Karpas-422 (cell line): ENCODE measurements around the gene BMI1. TPM values are rescaled to one million over a fixed set of nuclear protein-coding genes. Genes with fewer than 3 reads are reported as not detected.

Experiments used
- DNase-seq: peaks from one replicate; pipeline ENCODE4 v3.0.0-alpha.2; 2015
- H2AFZ ChIP-seq: fragments of 200-600 bp; sonication (generic); 2 replicates; pipeline ENCODE4 v1.6.1; 2014; ENCODE audit warnings: antibody characterized with exemption, low read length, mixed read lengths
- H3K27ac ChIP-seq: fragments of 200-600 bp; sonication (generic); 2 replicates; pipeline ENCODE4 v1.5.1; 2014; ENCODE audit warnings: mild to moderate bottlenecking, low read length, moderate library complexity
- H3K27me3 ChIP-seq: fragments of 200-600 bp; sonication (generic); 2 replicates; pipeline ENCODE4 v1.6.1; 2014; ENCODE audit warnings: low read length, mixed read lengths
- H3K36me3 ChIP-seq: fragments of 200-600 bp; sonication (generic); 2 replicates; pipeline ENCODE4 v1.6.1; 2014; ENCODE audit warnings: low read length, mixed read lengths; ENCODE audit not compliant: insufficient read depth
- H3K4me1 ChIP-seq: fragments of 200-600 bp; sonication (generic); 2 replicates; pipeline ENCODE4 v1.6.1; 2014; ENCODE audit warnings: mild to moderate bottlenecking, low read length, mixed read lengths
- H3K4me2 ChIP-seq: fragments of 200-600 bp; sonication (generic); 2 replicates; pipeline ENCODE4 v1.6.1; 2014; ENCODE audit warnings: low read length, low read depth, mild to moderate bottlenecking; ENCODE audit not compliant: poor library complexity, severe bottlenecking
- H3K4me3 ChIP-seq: fragments of 200-600 bp; sonication (generic); 2 replicates; pipeline ENCODE4 v1.5.1; 2014; ENCODE audit warnings: mild to moderate bottlenecking, antibody characterized with exemption, low read length, mixed read lengths
- H3K79me2 ChIP-seq: fragments of 200-600 bp; sonication (generic); 2 replicates; pipeline ENCODE4 v1.6.1; 2014; ENCODE audit warnings: mild to moderate bottlenecking, low read length, mixed read lengths
- H3K9ac ChIP-seq: fragments of 200-600 bp; sonication (generic); 2 replicates; pipeline ENCODE4 v1.6.0; 2014; ENCODE audit warnings: low read length
- H3K9me2 ChIP-seq: fragments of 200-600 bp; sonication (generic), shearing (Covaris generic); replicated peaks from 2 replicates; pipeline ENCODE4 v1.6.0; 2014; ENCODE audit warnings: mild to moderate bottlenecking, low read length, moderate library complexity; ENCODE audit not compliant: insufficient read depth
- H3K9me3 ChIP-seq: fragments of 300-700, 200-600 bp; sonication (generic); 2 replicates; pipeline ENCODE4 v1.6.1; 2014; ENCODE audit warnings: low read length, mixed read lengths
- H4K20me1 ChIP-seq: fragments of 200-600 bp; sonication (generic); 2 replicates; pipeline ENCODE4 v1.6.1; 2014; ENCODE audit warnings: mild to moderate bottlenecking, antibody characterized with exemption, low read length, low read depth; ENCODE audit not compliant: insufficient read depth
- total RNA-seq: library from RNA; depleted of rRNA; stranded (reverse); fragments of >200 nt; shearing (Covaris generic); gene quantifications from 2 replicates; pipeline ENCODE4 v1.2.3, GENCODE V29; 2014; ENCODE audit warnings: low replicate concordance; rRNA removed

The BMI1 gene
- total RNA-seq, result 13.8 and 30.4 TPM in 2 replicates

DNA sequence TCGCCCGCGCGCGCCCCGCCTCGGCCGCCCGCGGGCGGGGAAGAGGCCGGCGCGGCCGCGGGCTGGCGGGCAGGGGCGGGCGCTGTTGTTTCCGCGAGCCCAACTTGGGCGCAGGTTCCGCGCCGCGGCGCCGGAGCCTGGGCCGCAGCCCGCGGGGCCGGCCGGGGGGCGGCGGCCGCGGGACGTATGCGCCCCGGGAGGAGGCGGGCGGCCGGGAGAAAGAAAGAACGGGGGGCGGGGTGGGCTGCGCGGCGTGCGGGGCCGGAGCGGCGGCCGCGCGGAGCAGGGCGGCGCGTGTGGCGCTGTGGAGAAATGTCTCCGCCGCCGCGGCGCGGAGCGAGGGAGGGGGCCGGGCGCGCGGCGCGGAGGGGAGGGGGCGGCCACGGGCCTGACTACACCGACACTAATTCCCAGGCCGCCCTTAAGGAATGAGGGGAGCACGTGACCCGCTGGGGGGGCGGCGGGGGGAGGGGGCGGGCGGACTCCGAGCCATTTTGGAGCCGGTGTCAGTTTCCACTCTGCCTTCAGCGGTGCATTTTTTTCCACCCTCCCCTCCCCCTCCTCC, at the start of gene BMI1:
BMI1 (plus strand) TSS at position 509 of the 565 bp plus-strand sequence. CDS start 5,351 bp downstream, outside the sequence.
- no peaks in the 10 kb centered on the region for H3K9me2 ChIP-seq
- H3K27ac ChIP-seq, result no peak within 1 kb of the TSS
- peaks cover 2% of the 10 kb centered on the region; the same call in 1 of the 2 replicates for H3K27me3 ChIP-seq
- peak within 1 kb of the TSS; percentile 83 for H3K4me3 ChIP-seq
- peaks cover 22% of the 10 kb centered on the region for H4K20me1 ChIP-seq
- no peaks in the 10 kb centered on the region for H3K9me3 ChIP-seq
- H3K9ac ChIP-seq, result peak within 1 kb of the TSS; percentile 85
- H3K79me2 ChIP-seq, result no peaks in the 10 kb centered on the region
- H3K36me3 ChIP-seq, result no peaks in the 10 kb centered on the region
- H3K4me2 ChIP-seq, result peak within 1 kb of the TSS; percentile 92
- peak within 1 kb of the TSS; percentile 87 for H2AFZ ChIP-seq
- H3K4me1 ChIP-seq, result peaks cover 56% of the 10 kb centered on the region
- peak; percentile 71 for DNase-seq

DNA sequence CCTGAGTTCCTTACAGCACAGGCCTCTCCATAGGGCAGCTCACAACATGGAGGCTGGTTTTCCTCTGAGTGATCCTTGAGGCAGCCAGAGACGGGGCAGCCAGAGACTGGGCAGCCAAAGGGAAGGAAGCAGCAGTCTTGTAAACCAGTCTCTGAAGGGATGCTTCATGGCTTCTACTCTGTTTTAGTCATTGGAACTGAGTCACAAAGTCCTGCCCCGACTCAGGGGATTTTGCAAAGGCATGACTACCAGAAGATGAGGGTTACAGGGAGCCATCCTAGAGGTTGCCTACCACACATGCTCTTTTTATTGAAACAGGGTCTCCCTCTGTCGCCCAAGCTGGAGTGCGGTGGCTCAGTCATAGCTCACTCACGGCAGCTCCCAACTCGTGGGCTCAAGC, 49.1 kb upstream of the BMI1 start:
- no peaks in the 10 kb centered on the region for H3K79me2 ChIP-seq
- H3K27me3 ChIP-seq, result no peaks in the 10 kb centered on the region
- no peaks in the 10 kb centered on the region for H3K36me3 ChIP-seq
- H3K9me3 ChIP-seq, result no peaks in the 10 kb centered on the region
- no peak overlapping the region for H2AFZ ChIP-seq
- no peaks in the 10 kb centered on the region for H3K4me1 ChIP-seq
- no peak overlapping the region for H3K9ac ChIP-seq
- no peak overlapping the region for H3K4me2 ChIP-seq
- H4K20me1 ChIP-seq, result no peaks in the 10 kb centered on the region
- no peak overlapping the region for H3K4me3 ChIP-seq
- no peak overlapping the region for H3K27ac ChIP-seq
- DNase-seq, result no peak
- no peaks in the 10 kb centered on the region for H3K9me2 ChIP-seq

DNA sequence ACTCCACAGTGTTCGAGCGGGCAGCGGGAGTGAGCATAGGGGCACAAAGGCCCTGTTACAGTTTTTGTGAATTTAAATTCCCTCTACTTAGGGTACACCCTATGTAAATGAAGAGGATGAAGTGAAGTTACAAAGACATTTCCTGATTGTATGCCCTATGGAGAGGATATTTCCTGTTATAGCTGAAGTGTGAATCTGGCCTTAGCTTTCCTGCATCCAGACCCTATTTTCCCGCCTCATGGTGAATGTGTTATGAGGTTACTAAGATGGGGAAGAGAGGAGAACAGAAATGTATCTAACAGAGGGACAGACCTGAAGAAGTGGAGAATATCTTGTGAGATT, 42.5 kb upstream of the BMI1 start:
- Histone ChIP-seq H3K9ac (no peak overlapping the region), H3K36me3 (no peaks in the 10 kb centered on the region), H3K4me2 (no peak overlapping the region), H3K27me3 (no peaks in the 10 kb centered on the region), H3K9me3 (no peaks in the 10 kb centered on the region), H3K27ac (no peak overlapping the region), H3K4me1 (no peaks in the 10 kb centered on the region), H3K79me2 (no peaks in the 10 kb centered on the region), H2AFZ (no peak overlapping the region), H3K4me3 (no peak overlapping the region), H3K9me2 (no peaks in the 10 kb centered on the region), H4K20me1 (no peaks in the 10 kb centered on the region)
- no peak for DNase-seq

DNA sequence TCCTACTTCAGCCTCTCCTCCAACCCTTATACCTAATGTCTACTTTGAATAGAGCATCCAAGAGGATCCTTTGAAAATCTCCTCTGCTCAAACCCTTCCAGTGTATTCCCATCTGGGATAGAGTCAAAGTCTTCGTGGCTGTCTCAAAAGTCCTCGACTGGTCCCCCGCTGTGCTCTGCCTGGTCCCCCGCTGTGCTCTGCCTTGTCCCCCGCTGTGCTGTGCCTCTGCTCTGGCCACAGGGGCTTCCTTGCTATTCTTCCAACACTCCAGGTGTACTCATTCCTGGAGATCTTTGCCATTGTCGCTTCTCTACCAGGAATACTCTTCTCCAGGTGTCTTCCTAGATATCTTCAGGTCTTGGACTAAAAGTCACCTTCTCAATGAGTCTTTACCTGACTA, 40.8 kb upstream of the BMI1 start:
- no peaks in the 10 kb centered on the region for H4K20me1 ChIP-seq

DNA sequence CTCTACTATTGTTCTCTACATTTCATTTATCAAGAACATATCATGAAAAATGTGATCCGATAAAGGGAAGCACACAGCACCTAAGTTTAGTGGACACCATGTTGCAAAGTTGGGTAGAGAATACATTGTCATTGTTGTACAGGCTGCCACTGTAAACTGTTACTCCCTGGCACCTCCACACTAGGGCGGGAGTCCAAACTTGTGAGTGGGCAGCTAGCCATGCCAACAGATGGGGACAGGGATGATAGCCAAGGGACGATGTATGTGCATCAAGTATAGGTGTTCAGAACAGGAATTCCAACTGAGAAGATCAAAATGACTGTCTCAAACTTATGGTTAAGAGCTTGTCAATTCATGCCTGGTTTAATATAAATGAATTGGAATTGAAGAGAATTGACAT, 35.8 kb upstream of the BMI1 start:
- H3K27ac ChIP-seq, result no peak overlapping the region

More for the DNA sequence above, 40.8 kb upstream of the BMI1 start:
- H3K9ac ChIP-seq, result no peak overlapping the region
- H3K27ac ChIP-seq, result no peak overlapping the region
- no peaks in the 10 kb centered on the region for H3K9me2 ChIP-seq
- no peaks in the 10 kb centered on the region for H3K79me2 ChIP-seq
- DNase-seq, result no peak
- no peaks in the 10 kb centered on the region for H3K36me3 ChIP-seq
- H3K27me3 ChIP-seq, result no peaks in the 10 kb centered on the region
- no peaks in the 10 kb centered on the region for H3K4me1 ChIP-seq
- no peak overlapping the region for H2AFZ ChIP-seq
- H3K4me2 ChIP-seq, result no peak overlapping the region
- H3K4me3 ChIP-seq, result no peak overlapping the region
- no peaks in the 10 kb centered on the region for H3K9me3 ChIP-seq

DNA sequence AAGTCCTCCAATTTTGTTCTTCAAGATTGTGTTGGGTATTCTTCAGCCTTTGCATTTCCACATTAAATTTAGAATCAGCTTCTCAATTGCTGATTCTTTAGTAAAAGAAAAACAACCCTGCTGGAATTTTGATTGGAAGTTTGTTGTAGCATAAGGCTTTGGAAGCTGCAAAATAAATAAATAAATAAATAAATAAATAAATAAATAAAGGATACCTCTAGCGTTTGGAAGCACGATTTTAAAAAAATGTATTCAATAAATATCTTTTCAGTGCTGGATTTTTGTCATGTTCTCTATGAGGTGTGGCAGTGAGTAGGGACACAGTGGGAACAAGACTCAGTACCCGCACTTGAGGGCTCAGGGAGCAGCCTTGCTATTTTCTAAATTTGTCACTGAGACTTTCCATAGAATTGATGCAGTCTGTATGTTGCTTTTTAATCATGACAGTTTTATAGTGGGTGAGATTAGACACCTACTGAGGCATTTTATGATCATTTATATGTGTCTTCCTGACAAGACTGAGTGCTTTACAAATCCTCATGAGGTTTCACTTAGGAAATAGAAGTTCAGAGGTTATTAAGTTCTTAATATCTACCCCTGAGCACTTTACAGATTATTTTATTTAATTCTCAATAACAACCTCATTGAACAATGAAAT, 27.0 kb upstream of the BMI1 start:
- Histone ChIP-seq H3K4me1 (no peaks in the 10 kb centered on the region), H4K20me1 (no peaks in the 10 kb centered on the region), H3K36me3 (no peaks in the 10 kb centered on the region), H3K4me2 (no peak overlapping the region), H3K9ac (no peak overlapping the region), H3K27me3 (no peaks in the 10 kb centered on the region), H3K9me3 (no peaks in the 10 kb centered on the region), H3K9me2 (no peaks in the 10 kb centered on the region), H3K79me2 (no peaks in the 10 kb centered on the region), H2AFZ (no peak overlapping the region), H3K4me3 (no peak overlapping the region), H3K27ac (no peak overlapping the region)
- no peak for DNase-seq

More for the DNA sequence above, 35.8 kb upstream of the BMI1 start:
- Histone ChIP-seq H3K9me3 (no peaks in the 10 kb centered on the region), H3K9me2 (no peaks in the 10 kb centered on the region), H4K20me1 (no peaks in the 10 kb centered on the region), H2AFZ (no peak overlapping the region), H3K79me2 (no peaks in the 10 kb centered on the region), H3K9ac (no peak overlapping the region; the same call in 1 of the 2 replicates), H3K4me3 (no peak overlapping the region), H3K27me3 (no peaks in the 10 kb centered on the region), H3K36me3 (no peaks in the 10 kb centered on the region), H3K4me1 (no peaks in the 10 kb centered on the region), H3K4me2 (no peak overlapping the region)
- no peak for DNase-seq

DNA sequence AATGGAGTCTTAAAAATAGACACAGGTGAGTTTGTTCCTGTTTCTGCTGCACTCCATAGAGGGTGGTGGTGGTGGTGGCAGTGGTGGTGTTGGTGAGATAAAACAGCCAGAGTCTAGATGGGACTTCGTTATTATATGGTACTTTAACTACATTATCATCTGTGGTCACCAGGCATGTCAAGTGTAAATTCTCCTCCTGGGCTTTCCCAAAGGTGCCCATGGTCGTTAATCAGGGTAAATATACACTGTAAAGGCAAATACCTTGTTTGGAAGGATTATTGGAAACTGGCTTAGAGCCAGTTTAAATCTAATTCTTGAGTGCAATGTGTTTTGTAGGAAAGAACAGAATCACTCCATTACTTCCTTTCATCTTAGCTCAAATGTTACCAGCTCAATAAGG, 26.2 kb upstream of the BMI1 start:
- no peak for DNase-seq
- Histone ChIP-seq H3K79me2 (no peaks in the 10 kb centered on the region), H3K4me3 (no peak overlapping the region), H4K20me1 (no peaks in the 10 kb centered on the region), H3K27me3 (no peaks in the 10 kb centered on the region), H3K36me3 (no peaks in the 10 kb centered on the region), H3K4me1 (no peaks in the 10 kb centered on the region), H2AFZ (no peak overlapping the region), H3K27ac (no peak overlapping the region), H3K9me3 (no peaks in the 10 kb centered on the region), H3K9me2 (no peaks in the 10 kb centered on the region), H3K4me2 (no peak overlapping the region), H3K9ac (no peak overlapping the region)

DNA sequence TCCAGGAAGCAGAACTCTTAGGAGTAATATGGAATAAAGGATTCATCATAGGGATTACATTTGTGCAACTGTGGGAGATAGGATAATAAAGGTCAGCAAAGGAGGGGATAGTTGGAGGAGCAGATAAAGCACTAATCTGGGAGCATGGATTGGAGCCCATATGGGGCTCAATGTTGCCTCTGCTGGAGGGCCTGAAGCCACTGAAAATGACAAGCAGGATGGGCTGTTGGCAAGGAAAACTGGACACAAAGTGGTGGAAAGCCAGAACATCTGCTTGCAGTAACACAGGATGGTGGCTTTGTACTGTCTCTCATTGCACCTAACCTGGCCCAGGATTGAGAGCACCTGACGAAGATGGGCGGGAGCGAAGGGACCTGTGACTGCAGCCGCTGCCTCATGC, 19.7 kb upstream of the BMI1 start:
- Histone ChIP-seq H3K27me3 (no peaks in the 10 kb centered on the region), H3K4me3 (no peak overlapping the region), H3K27ac (no peak overlapping the region), H4K20me1 (no peaks in the 10 kb centered on the region), H3K9me2 (no peaks in the 10 kb centered on the region), H2AFZ (no peak overlapping the region), H3K9ac (no peak overlapping the region), H3K4me1 (no peaks in the 10 kb centered on the region), H3K79me2 (no peaks in the 10 kb centered on the region), H3K4me2 (no peak overlapping the region), H3K9me3 (no peaks in the 10 kb centered on the region), H3K36me3 (no peaks in the 10 kb centered on the region)
- DNase-seq, result no peak
